HS-5 (cell line): ENCODE data around the gene MKX.

Experiments used
- DNase-seq: peaks from one replicate; pipeline ENCODE4 v3.0.0-alpha.2; 2012; ENCODE audit warnings: low read depth

Gene MKX, protein sequence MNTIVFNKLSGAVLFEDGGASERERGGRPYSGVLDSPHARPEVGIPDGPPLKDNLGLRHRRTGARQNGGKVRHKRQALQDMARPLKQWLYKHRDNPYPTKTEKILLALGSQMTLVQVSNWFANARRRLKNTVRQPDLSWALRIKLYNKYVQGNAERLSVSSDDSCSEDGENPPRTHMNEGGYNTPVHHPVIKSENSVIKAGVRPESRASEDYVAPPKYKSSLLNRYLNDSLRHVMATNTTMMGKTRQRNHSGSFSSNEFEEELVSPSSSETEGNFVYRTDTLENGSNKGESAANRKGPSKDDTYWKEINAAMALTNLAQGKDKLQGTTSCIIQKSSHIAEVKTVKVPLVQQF

DNA sequence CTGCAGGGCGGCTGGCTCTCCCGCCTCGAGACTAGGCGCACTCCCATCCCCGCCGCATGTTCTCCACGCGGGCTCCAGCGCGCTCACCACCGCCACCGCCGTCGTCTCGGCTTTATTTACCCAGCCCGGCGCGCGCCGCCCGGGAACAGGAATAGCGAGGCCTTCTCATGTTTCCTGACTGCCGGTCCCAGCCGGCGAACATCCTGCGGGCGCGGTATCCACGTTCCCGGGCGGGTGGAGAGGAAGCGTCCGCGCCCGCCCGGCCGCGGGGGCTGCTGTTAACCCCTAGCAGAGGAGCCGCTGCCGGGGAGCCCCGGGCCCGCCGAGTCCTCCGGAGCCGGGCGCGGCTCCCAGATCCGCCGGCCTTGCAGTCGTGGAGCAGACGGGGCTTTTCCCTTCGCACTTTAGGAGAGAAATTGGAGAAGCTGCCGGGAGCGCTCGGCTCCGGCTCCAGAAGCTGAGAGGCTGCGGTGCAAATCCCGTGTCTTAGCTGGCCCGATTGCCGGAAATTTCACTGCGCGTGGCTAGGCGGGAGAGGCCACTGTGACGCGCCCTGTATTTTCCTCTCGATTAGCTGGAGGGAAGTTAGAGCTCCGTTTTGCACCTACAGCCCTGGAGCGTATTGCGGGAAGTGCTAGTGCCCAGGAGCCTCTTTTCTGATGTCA lies at the start of gene MKX:
Gene MKX (minus strand): TSS at position 88 of the 665 bp plus-strand sequence. CDS start 2,404 bp downstream, outside the sequence.
- no peak for DNase-seq

DNA sequence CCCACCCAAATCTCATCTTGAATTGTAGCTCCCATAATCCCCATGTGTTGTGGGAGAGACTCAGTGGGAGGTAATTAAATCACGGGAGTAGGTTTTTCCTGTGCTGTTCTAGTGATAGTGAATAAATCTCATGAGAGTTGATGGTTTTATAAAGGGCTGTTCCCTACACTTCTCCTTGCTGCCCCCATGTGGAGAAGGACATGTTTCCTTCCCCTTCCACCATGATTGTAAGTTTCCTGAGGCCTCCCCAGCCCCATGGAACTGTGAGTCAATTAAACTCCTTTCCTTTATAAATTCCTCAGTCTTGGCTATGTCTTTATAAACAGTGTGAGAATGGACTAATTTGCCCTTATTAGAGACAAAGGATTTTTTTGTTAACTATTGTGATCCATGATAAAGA lies 48.5 kb upstream of the MKX start:
- no peak for DNase-seq

DNA sequence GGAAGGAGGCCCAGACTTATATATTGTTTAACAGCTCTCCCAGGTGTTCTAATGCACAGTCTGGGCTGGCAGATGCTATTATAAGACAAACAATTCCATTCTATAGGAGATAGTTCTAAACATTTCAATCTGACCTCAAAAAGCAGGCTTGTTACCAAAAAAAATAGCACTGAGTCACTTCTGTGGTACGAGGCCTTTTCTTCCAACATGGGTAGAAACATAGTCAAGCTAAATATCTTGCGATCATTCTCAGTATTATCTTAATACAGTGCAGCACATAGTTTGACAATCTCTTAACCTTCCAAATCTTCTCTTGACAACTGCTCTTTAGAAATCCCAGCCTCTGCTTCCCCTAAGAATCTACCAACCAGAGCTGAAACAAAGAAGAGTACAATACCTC lies 46.6 kb upstream of the MKX start:
- DNase-seq, result no peak

DNA sequence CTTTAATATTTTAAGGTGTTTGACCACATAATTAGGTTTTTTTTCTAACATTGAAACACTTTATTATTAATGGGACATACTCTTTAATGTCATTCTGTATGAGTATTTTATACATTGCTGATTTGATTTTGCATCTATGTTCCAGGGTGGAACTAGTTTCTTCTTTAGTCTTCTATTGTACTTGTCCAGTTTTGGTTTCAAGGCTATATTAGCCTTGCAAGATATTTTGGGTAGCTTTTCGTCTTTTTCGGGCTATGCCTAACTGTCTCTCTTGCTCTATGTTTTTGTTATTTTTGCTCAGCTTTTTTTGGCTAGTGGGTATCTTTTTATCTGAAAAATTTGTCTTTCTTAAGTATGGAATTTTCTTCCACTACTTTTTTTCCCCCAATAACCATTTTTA lies 38.7 kb upstream of the MKX start:
- DNase-seq, result no peak

DNA sequence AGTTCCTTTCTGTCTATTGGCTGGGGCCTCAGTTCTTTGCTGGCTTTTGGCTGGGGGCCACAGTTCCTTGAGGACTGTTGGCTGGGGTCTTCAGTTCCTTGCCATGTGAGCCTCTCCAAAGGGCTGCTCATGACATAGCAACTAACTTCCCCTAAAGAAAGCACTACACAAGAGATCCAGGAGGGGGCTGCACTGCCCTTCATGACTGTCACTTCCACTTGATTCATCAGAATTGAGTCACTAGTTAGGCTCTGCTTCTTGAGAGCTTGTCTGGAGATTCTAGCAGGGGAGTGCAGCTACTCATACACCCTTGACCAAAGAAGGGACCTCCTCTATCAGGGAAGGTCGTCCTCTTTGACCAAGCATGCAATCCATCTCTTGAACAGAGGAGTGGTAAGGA lies 38.0 kb upstream of the MKX start:
- peak; percentile 34 for DNase-seq

DNA sequence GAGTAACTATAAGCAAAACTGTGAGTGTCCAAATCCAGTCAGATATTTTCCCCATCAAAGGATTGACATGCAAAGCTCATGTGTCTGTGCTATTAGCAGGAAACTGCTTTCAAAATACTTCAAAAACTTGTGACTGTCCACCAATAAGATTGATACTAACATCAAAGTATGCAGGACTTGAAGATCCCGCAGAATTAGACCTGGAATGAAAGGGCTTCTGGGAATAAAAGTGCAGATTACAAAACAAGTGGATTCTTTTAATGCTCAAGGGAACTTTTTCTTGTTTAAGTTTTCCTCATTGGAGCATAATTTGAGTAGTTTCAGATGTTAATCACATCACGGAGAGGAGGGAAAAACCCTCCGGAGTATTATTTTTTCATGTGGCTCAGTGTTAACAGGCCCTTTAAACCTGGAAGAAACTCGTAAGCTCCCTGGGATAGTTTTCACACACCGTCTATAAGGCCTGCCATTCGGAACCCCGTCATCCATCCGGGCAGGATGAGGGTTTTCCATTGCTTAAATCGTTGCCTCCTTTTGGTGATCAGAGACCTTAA lies 33.9 kb upstream of the MKX start:
- DNase-seq, result no peak

DNA sequence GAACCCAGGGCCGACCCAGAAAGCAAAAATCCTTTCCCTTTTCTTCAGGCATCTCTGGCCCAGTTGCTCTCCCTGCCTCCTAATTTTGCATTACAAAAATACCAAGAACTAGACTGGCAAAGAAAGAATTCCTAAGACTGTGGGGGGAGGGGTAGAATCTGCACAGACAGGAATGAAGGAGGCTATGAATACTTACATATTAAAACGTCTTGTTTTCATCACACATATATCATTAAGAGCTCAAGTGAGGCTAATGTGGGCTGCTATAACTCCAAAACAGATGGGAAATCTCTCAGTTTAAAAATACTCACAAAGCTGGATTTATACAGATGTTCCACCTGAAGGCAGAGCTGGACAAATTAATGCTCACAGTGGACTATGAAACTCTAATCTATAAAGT lies 29.2 kb upstream of the MKX start:
- no peak for DNase-seq

DNA sequence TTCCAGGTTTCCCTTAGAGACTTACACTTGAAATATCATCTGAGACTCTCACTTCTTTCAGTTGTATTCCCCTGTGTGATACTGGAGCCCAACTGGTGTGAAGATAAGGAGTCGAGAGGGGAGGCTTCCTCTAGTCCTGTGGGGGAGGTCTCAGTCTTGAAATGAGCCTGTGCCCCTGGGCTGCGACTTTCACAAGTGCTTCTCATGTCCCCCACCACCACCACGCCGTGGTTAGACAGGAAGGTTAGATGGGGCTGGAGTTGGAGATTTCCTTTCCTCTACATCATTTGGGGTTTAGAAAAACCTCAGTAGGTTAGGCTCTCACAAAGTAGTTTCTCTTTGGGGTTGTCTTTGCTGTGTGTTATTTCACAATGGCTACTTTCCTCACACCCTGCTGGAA lies 25.6 kb upstream of the MKX start:
- no peak for DNase-seq

DNA sequence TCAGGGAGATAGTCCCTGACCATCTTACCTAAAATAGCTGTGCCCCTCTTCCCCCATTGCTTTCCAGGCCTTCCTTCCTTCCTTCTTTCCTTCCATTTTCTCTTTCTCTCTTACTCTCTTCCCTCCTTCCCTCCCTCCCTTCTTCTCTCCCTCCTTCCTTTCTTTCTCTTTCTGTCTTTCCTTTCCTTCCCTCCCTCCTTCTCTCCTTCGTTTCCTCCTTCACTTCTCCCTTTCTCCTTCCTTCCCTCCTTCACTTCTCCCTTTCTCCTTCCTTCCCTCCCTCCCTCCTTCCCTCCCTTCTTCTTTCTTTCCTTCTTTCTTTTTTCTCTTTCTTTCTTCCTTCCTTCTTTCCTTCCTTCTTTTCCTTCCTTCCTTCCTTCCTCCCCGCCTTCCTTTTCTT lies 24.6 kb upstream of the MKX start:
- DNase-seq, result no peak

DNA sequence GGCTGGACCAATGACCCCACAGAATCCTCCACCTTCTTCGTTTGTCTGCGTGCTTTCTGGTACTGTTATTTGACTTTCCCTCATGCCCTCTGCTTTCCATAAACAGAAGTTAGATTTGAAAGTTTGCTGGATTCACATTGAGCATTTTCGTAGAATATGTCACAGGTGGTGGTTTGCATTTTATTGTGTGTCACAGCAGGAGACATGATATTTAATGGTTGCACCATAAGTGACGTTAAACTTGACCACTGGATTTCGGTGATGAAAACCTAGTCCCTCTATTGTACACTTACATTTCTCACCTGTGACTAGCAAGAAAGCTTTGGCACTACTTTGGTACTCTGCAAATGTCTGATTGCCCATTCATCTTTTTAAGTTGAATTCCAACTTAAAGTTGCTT lies 15.2 kb upstream of the MKX start:
- DNase-seq, result no peak

DNA sequence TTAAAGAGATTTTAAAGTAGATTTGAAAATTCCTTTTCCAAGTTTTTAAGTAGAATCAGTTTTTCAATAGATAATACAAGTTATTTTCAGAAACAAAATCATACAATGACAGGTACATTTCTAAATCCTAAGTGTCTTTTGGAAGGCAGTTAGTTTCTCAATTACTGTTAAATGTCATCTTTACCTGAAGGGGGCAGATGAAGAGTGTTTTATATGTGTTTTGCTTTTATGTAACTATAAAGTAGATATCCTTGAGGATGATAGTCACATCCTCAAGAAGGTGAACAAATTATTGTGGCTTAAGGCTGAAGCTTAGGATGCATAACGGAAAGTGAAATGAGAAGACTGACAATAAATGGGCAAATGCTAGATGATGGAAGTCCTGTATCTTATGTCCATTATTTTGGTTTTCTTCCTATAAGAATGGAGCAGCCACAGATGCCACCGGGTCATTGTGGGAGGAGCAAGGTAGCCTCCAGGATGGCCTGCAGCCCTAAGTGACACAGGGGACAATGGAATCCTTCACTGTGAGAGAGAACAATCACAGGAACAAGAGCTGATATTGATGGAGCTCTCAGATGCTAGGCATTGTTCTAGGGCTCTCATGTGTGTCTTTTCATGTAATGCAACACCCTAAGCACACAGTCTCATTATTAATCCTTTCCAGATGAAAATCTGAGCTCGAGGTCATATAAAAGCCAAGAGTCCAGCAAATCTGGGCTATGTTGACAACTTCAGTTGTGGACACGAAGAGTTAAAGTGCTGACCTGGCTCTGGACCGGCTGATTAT lies 14.1 kb upstream of the MKX start:
- no peak for DNase-seq

DNA sequence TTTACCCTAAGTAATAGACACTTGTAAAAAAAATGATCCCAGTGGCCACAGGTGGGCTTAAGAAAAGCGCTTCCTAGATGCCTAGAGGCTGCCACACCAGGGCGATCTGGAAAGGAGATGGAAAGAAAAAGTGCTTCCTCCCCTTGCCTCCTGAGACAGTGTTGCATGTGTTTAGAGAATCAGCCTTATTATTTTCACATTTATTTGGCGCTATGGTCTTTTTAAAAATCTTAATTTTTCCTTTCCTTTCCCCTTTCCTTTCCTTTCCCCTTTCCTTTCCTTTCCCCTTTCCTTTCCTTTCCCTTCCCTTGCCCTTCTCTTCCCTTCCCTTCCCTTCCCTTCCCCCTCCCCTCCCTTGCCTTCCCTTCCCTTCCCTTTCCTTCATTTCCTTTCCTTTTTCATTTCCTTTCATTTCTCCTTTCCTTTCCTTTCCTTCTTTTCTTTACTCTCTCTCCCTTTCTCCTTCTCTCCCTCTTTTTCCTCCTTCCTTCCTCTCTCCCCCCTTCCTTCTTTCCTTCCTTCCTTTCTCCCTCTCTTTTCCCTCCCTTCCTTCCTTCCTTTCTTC lies 7.1 kb upstream of the MKX start:
- DNase-seq, result no peak

DNA sequence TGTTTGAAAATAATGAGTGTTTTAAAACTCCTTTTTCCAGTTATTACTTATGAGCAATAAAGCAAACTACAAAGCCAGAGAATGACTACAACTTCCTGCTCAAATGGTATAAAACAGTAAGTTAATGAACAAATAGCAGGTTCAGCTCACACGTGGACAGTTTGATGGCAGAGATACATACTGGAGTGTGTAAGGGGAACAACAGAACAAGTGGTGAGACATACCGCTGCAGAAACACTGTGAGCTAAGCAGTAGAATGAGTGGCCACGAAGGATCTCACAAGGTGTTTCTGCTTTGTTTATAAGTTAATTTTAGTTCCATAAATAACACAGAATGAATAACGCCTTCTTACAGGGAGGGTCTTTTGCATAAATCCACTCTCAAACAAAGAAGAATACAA lies 3.0 kb upstream of the MKX start:
- DNase-seq, result no peak

DNA sequence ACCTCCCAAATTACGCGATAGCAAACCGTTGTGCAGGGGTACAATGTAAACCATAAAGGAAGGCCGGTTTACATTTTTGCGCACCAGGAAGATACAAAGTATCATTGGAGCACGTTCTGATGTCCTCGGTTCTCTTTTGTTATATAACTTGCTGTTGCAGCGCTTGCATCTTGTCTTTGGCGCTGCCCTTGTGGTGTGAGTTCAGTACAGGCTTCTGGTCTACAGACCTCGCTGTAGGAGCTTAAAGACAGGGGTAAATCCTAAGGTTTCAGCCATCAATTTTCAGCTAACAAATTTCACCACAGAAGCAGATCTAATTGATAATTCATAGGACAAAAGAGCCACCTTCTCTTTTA lies 1.5 kb upstream of the MKX start:
- no peak for DNase-seq

DNA sequence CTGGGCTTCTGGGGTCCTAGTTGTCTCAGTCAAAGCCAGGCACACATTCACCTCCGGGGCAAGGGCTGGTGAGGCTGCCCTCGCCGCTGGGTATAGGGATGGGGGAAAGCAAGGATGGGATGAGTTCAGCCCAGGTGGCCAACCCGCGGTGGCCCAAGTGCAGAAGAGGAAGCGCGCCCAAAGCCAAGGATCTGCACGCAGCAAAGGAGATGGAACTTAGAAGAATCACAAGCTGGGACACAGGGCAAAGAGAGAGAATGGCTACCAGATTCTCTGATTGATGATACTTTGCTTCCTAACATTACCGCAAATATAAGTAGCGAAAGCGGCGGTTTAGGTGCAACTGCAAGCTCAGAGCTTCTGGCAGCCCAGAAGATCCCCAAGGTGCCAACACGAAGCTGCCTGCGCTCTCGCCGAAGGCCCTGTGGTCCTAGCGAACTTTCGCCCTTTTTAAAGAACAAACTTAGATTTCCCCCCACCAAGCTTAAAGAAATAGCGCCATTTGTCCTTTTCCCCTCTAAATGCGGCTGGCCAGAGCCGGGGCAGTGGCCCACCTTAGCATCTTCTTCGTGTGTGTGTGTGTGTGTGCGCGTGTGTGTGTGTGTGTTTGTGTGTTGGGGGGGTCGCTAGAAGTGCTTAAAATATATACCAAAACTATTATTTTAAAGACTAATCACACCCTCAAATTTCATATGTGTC lies 927 bp upstream of the MKX start:
- no peak for DNase-seq

DNA sequence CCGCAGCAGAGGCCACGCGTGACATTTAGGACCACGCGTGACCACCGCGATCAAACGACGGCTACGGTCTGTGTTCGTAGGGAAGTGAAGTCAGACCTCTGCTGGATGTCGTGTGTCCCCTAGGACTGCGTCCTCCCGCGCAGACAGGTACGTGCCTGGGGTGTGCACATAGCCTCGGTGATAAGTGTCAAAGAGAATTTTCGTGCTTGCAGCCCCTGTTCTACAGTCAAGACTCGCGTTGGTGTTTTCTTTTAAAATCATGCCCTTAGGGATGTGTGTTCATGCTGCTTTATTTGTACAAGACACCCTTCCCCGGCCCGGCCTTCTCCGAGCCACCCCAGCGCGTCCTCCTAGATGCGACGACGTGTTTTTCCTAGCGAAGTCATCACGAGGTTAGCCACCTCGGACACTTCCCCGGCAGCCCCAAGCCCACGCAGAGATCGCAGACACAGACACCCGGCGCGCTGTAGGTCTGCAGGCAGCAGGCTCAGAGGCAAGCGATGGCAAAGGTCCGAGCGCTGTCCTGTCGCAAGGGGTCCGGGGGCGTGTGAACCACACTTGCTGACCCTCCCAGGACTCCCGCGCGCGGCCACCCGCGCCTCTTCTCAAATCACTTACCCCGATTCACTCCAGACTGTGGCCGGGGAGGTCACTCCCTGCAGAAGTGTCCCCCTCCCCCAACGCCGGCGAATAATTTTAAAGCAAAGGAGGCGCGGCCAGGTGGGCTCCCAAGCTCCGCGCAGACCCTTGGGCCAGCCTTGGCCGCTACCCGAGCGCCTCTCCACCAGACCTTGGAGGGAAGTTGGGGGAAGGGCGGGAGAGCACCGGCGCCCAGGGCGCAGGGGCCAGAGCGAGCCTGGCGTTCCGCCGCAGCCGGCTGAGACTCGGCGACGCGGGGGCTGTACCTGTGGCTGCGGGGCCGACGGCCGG lies 552 bp downstream of the MKX start:
- DNase-seq, result no peak

DNA sequence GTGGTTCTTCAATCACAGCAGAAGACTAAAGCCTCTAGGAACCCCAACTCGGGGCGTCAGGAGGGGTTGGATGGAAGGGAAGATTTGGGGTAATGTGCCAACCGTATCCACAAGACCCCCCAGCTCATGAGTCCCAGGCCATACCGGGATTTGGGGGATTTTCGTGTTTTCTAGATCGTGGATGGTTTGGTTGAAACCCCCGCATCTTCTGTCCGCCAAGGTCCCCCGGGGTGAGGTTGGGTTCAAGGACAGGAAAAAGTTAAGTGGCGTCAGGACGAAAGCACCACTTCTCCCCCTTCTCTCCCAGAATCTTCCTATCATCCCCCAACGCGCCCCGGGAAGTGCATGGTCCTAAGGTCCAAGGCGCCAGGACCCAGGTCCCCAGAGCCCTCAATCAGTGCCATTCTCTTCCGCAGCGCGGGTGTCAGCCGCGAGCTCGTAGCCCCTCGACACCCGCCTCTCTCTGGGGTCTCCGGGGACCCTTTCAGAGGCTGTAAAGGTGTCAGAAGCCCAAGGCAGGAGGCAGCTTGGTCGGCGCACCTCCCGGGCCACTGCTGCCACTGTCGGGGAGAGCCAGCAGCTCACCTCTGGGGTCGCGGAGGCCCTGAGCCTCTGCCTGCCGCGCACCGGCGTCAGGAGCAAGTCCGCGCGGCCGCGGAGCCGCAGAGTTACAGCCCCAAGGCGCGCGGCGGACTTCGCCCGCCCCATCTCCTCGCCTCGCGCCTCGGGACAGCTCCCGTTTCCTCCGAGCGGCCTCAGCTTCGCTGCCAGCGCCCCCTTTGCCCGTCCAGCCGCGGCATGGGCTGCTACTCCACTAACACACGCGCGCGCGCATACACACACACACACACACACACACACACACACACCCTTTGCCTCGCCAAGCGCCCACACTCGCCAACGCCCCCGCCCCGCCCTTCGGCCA lies 1.5 kb downstream of the MKX start:
- no peak for DNase-seq

DNA sequence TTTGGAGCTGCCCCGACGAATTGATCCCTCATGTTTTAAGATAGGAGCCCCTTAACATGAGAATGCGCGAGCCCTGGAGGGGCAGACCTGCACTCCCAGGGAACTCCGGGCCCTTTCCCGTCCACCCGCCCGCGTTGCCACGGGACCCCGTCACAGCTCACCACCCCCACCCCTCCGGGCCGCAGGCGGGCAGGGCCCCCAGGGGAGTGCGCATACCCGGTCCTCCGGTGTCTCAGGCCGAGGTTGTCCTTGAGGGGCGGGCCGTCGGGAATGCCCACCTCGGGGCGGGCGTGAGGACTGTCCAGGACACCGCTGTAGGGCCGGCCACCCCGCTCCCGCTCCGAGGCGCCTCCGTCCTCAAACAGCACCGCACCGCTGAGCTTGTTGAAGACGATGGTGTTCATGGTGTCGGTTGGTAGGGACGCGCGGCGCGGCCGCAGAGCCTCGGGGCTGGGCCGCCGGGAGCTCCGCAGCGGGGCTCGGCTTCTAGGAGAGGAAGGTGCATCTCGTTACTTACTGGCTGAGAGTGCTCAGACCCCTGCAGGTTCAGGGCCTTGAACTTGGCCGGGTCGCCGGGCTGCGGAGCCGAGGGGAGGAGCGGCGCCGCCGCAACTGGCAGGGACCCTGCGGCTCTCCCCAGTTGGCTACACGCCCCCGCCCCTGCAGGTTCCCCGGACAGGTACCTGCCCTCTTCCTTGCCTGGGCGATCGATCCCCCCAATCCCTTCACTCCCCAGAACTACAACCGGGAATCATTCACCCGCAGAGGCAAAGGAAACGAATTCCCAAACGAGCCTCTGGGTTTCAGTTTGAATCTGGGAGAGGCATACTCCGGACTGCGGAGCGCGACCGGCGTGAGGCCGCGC lies 2.4 kb downstream of the MKX start:
- DNase-seq, result no peak
